H9 (cell line): Measurements from ENCODE around the gene SIPA1L3. TPM values are rescaled to one million over a fixed set of nuclear protein-coding genes. Genes with fewer than 3 reads are reported as not detected.

Source experiments
- DNase-seq: peaks from one replicate; pipeline ENCODE4 v3.0.0-alpha.2; 2017
- H2AFZ ChIP-seq: one replicate; pipeline ENCODE4 v1.6.1; 2013; ENCODE audit warnings: mild to moderate bottlenecking, low read length, control low read depth, moderate library complexity
- H2AK5ac ChIP-seq: 2 replicates; pipeline ENCODE4 v1.6.1; 2013; ENCODE audit warnings: low read length, control low read depth, mixed read lengths; ENCODE audit not compliant: insufficient read length
- H2BK120ac ChIP-seq: one replicate; pipeline ENCODE4 v1.6.1; 2013; ENCODE audit warnings: low read depth, mild to moderate bottlenecking, low read length, control low read depth, inconsistent platforms; ENCODE audit not compliant: poor library complexity, severe bottlenecking
- H2BK12ac ChIP-seq: 2 replicates; pipeline ENCODE4 v1.6.1; 2013; ENCODE audit warnings: low read length, control low read depth, mixed read lengths, low read depth; ENCODE audit not compliant: insufficient read length
- H2BK15ac ChIP-seq: 2 replicates; pipeline ENCODE4 v1.6.1; 2013; ENCODE audit warnings: low read depth, low read length, control low read depth
- H2BK20ac ChIP-seq: one replicate; pipeline ENCODE4 v1.6.1; 2013; ENCODE audit warnings: low read depth, mild to moderate bottlenecking, low read length, control low read depth, inconsistent platforms; ENCODE audit not compliant: poor library complexity, severe bottlenecking
- H2BK5ac ChIP-seq: 2 replicates; pipeline ENCODE4 v1.6.1; 2013; ENCODE audit warnings: low read length, control low read depth, mixed read lengths; ENCODE audit not compliant: insufficient read length
- H3K14ac ChIP-seq: 2 replicates; pipeline ENCODE4 v1.6.1; 2013; ENCODE audit warnings: low read length, control low read depth; ENCODE audit not compliant: insufficient read depth
- H3K18ac ChIP-seq: 2 replicates; pipeline ENCODE4 v1.6.1; 2013; ENCODE audit warnings: low read depth, mild to moderate bottlenecking, mixed read lengths, low read length, control low read depth; ENCODE audit not compliant: insufficient read length
- H3K23ac ChIP-seq: 2 replicates; pipeline ENCODE4 v1.6.1; 2013; ENCODE audit warnings: low read length, control low read depth, mixed read lengths, low read depth; ENCODE audit not compliant: insufficient read length
- H3K23me2 ChIP-seq: 2 replicates; pipeline ENCODE4 v1.6.1; 2013; ENCODE audit warnings: low read depth, mild to moderate bottlenecking, mixed read lengths, low read length, control low read depth; ENCODE audit not compliant: insufficient read length, poor library complexity, severe bottlenecking
- H3K27ac ChIP-seq: 2 replicates; pipeline ENCODE4 v1.5.1; 2013; ENCODE audit warnings: low read length, control low read depth, mixed read lengths, low read depth; ENCODE audit not compliant: insufficient read length
- H3K27me3 ChIP-seq: 2 replicates; pipeline ENCODE4 v1.6.1; 2013; ENCODE audit warnings: low read length, control low read depth, inconsistent platforms; ENCODE audit not compliant: insufficient read depth
- H3K4ac ChIP-seq: 2 replicates; pipeline ENCODE4 v1.6.1; 2013; ENCODE audit warnings: low read depth, mild to moderate bottlenecking, control low read depth, inconsistent platforms, low read length, moderate library complexity
- H3K4me1 ChIP-seq: 2 replicates; pipeline ENCODE4 v1.6.1; 2013; ENCODE audit warnings: low read length, control low read depth, inconsistent platforms; ENCODE audit not compliant: insufficient read depth
- H3K4me2 ChIP-seq: 2 replicates; pipeline ENCODE4 v1.6.1; 2013; ENCODE audit warnings: low read length, control low read depth, mixed read lengths; ENCODE audit not compliant: insufficient read length, insufficient read depth
- H3K56ac ChIP-seq: 2 replicates; pipeline ENCODE4 v1.6.1; 2013; ENCODE audit warnings: low read depth, mild to moderate bottlenecking, mixed read lengths, low read length, control low read depth; ENCODE audit not compliant: insufficient read length
- H3K79me1 ChIP-seq: 2 replicates; pipeline ENCODE4 v1.6.1; 2013; ENCODE audit warnings: low read depth, mild to moderate bottlenecking, moderate library complexity, low read length, control low read depth, inconsistent platforms; ENCODE audit not compliant: insufficient read depth, poor library complexity, severe bottlenecking
- H3K79me2 ChIP-seq: 2 replicates; pipeline ENCODE4 v1.6.1; 2013; ENCODE audit warnings: low read length, control low read depth, inconsistent platforms; ENCODE audit not compliant: insufficient read depth
- H3K9ac ChIP-seq: 2 replicates; pipeline ENCODE4 v1.6.1; 2013; ENCODE audit warnings: low read length, control low read depth, mixed read lengths; ENCODE audit not compliant: insufficient read length; ENCODE audit errors: extremely low read depth
- H3K9me3 ChIP-seq: one replicate; pipeline ENCODE4 v1.6.1; 2013; ENCODE audit warnings: low read depth, low read length, inconsistent platforms; ENCODE audit not compliant: control insufficient read depth
- H3T11ph ChIP-seq: one replicate; pipeline ENCODE4 v1.6.1; 2013; ENCODE audit warnings: mild to moderate bottlenecking, low read length, control low read depth, inconsistent platforms
- H4K20me1 ChIP-seq: one replicate; pipeline ENCODE4 v1.6.1; 2013; ENCODE audit not compliant: control insufficient read depth, insufficient read length, insufficient read depth
- H4K5ac ChIP-seq: 2 replicates; pipeline ENCODE4 v1.6.1; 2013; ENCODE audit warnings: low read depth, mild to moderate bottlenecking, mixed read lengths, low read length, control low read depth; ENCODE audit not compliant: insufficient read length
- H4K8ac ChIP-seq: replicated peaks from 2 replicates; pipeline ENCODE4 v1.6.1; 2013; ENCODE audit warnings: low read length, control low read depth, mixed read lengths, low read depth; ENCODE audit not compliant: insufficient read length
- H4K91ac ChIP-seq: 2 replicates; pipeline ENCODE4 v1.6.1; 2013; ENCODE audit warnings: low read depth, mild to moderate bottlenecking, moderate library complexity, mixed read lengths, low read length, control low read depth; ENCODE audit not compliant: insufficient read length
- H3K27ac Mint-ChIP-seq, 3 experiments: 2 replicates in 2 of 3; 3 replicates in 1 of 3; pipeline ENCODE4 v1.8.0; 2020 to 2021; ENCODE audit warnings: mixed read lengths in 3 of 3, mild to moderate bottlenecking in 1 of 3, moderate library complexity in 1 of 3
- H3K27me3 Mint-ChIP-seq: 2 replicates; pipeline ENCODE4 v1.8.0; 2021; ENCODE audit warnings: low read depth, mild to moderate bottlenecking, moderate library complexity, mixed read lengths
- H3K36me3 Mint-ChIP-seq, 3 experiments: 2 replicates in 2 of 3; 3 replicates in 1 of 3; pipeline ENCODE4 v1.8.0; 2020 to 2021; ENCODE audit warnings: low read depth in 3 of 3, mixed read lengths in 3 of 3; ENCODE audit not compliant: insufficient read depth in 1 of 3
- H3K4me1 Mint-ChIP-seq, 2 experiments: 2 replicates each; pipeline ENCODE4 v1.8.0; 2020; ENCODE audit warnings: mixed read lengths in 2 of 2
- H3K4me3 Mint-ChIP-seq, 2 experiments: 2 replicates in 1 of 2; 3 replicates in 1 of 2; pipeline ENCODE4 v1.8.0; 2020 to 2021; ENCODE audit warnings: mild to moderate bottlenecking in 2 of 2, mixed read lengths in 2 of 2, moderate library complexity in 1 of 2
- H3K9me3 Mint-ChIP-seq, 2 experiments: 2 replicates in 1 of 2; 3 replicates in 1 of 2; pipeline ENCODE4 v1.8.0; 2020; ENCODE audit warnings: mild to moderate bottlenecking in 2 of 2, mixed read lengths in 2 of 2, moderate library complexity in 1 of 2
- whole genome bisulfite sequencing: extraction: QIAGEN DNeasy Blood & Tissue Kit; methylation state at CpG from one replicate; pipeline ENCODE4 v1.1.7; 2013; ENCODE audit warnings: missing lambda C conversion rate, low lambda C conversion rate, mixed read lengths; ENCODE audit not compliant: insufficient read length; ENCODE audit errors: extremely low coverage; 5-methylcytosine and 5-hydroxymethylcytosine counted together
- total RNA-seq: library from RNA; stranded (reverse); gene quantifications from 2 replicates; pipeline ENCODE4 v1.2.1, GENCODE V29; 2021
- TF ChIP-seq, protein P1 (sequence below): fragments of 200-600 bp; sonication (generic); conservative IDR thresholded peaks from 3 replicates; pipeline ENCODE4 v1.8.0; 2021; ENCODE audit warnings: antibody characterized with exemption, mild to moderate bottlenecking

Gene SIPA1L3
- total RNA-seq, 1 experiment from 2014 or later, result 40.1 TPM

DNA sequence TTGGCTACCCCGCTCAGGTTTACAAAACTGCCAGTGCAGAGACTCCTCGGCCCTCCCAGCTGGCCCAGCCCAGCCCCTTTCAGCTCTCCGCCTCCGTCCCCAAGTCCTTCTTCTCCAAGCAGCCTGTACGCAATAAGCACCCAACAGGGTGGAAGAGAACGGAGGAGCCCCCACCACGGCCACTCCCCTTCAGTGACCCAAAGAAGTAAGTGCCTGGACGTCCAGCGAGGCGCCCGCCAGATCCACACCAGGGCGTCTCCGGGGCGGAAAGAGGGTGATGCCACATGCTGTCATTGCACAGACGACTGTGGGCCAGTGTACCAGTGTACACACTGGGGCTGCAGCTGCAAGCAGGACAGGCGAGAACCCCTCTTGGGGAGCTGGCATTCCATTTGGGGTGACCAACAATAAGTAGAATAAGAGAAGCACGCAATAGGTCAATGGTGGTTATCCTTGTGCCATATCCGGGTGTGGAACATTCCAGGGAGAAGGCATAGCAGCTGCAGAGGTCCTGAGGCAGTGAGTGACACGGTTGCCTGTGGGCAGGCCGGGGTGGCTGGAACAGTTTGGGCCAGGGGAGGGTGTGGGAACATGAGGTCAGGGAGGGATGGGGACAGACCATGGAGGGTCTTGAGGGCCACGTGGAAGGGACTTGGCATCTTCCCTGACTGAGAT is 275.7 kb downstream of the SIPA1L3 start:
- Histone ChIP-seq H2BK20ac (no peak overlapping the region), H3K79me1 (no peaks in the 10 kb centered on the region), H3K4me1 (peaks cover 2% of the 10 kb centered on the region; the same call in 1 of the 2 replicates), H3K23me2 (peaks cover 5% of the 10 kb centered on the region), H3K27me3 (no peaks in the 10 kb centered on the region), H3K9ac (no peak overlapping the region), H2BK5ac (no peak overlapping the region), H3K9me3 (no peaks in the 10 kb centered on the region), H2BK12ac (no peak overlapping the region), H3T11ph (no peak overlapping the region), H4K20me1 (peaks cover 5% of the 10 kb centered on the region), H4K91ac (no peak overlapping the region), H4K8ac (no peak overlapping the region), H3K79me2 (no peaks in the 10 kb centered on the region), H4K5ac (no peak overlapping the region), H2BK120ac (no peak overlapping the region), H3K4ac (no peak overlapping the region), H2BK15ac (no peak overlapping the region), H3K27ac (no peak overlapping the region), H3K56ac (no peak overlapping the region), H3K14ac (no peak overlapping the region), H3K4me2 (peak overlapping the region; percentile 70), H3K23ac (no peak overlapping the region), H2AFZ (no peak overlapping the region), H3K18ac (no peak overlapping the region), H2AK5ac (no peak overlapping the region)
- WGBS, result no CpG with 5 or more reads among the region's 21 CpGs
- Mint-ChIP-seq H3K27ac (no peak overlapping the region), H3K4me1 (peaks cover 14 to 27% of the 10 kb centered on the region in 2 experiments), H3K4me3 (peak overlapping the region; percentile 54 to 80), H3K9me3 (peaks cover 4% of the 10 kb centered on the region in 2 experiments), H3K36me3 (peaks cover 9 to 18% (median 16%) of the 10 kb centered on the region in 3 experiments; a peak in 6 of 7 replicates), H3K27me3 (peaks cover 2% of the 10 kb centered on the region; the same call in 1 of the 2 replicates)
- TF ChIP-seq, protein P1, sequence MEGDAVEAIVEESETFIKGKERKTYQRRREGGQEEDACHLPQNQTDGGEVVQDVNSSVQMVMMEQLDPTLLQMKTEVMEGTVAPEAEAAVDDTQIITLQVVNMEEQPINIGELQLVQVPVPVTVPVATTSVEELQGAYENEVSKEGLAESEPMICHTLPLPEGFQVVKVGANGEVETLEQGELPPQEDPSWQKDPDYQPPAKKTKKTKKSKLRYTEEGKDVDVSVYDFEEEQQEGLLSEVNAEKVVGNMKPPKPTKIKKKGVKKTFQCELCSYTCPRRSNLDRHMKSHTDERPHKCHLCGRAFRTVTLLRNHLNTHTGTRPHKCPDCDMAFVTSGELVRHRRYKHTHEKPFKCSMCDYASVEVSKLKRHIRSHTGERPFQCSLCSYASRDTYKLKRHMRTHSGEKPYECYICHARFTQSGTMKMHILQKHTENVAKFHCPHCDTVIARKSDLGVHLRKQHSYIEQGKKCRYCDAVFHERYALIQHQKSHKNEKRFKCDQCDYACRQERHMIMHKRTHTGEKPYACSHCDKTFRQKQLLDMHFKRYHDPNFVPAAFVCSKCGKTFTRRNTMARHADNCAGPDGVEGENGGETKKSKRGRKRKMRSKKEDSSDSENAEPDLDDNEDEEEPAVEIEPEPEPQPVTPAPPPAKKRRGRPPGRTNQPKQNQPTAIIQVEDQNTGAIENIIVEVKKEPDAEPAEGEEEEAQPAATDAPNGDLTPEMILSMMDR, result no peak
- no peak for DNase-seq
